SK-N-SH (cell line): ENCODE data around the gene CDC14B.

Source experiments
- FOXM1 ChIP-seq: IDR thresholded peaks from 2 replicates; pipeline ENCODE4 v1.4.0; 2012; ENCODE audit warnings: low read depth, mild to moderate bottlenecking
- GABPA ChIP-seq: IDR thresholded peaks from 2 replicates; pipeline ENCODE4 v1.4.0; 2012; ENCODE audit warnings: low read depth, mild to moderate bottlenecking
- POLR2AphosphoS5 ChIP-seq: IDR thresholded peaks from 2 replicates; pipeline ENCODE4 v1.6.1; 2012; ENCODE audit warnings: low read depth, low read length
- RCOR1 ChIP-seq: fragments of 150-350 bp; IDR thresholded peaks from 2 replicates; pipeline ENCODE4 v1.6.1; 2017; ENCODE audit warnings: antibody characterized with exemption, low read length
- SIN3A ChIP-seq: IDR thresholded peaks from 2 replicates; pipeline ENCODE4 v1.6.1; 2012; ENCODE audit warnings: low read depth, mild to moderate bottlenecking, low read length, moderate library complexity, borderline replicate concordance
- SMC3 ChIP-seq: IDR thresholded peaks from 2 replicates; pipeline ENCODE4 v1.6.1; 2012; ENCODE audit warnings: low read depth, low read length, improper control_type of control experiment
- YY1 ChIP-seq: IDR thresholded peaks from 2 replicates; pipeline ENCODE4 v1.4.0; 2012; ENCODE audit warnings: low read depth, mild to moderate bottlenecking
- TF ChIP-seq, protein P1 (sequence below): IDR thresholded peaks from 2 replicates; pipeline ENCODE4 v1.4.0; 2012; ENCODE audit warnings: low read depth
- TF ChIP-seq, protein P2 (sequence below): fragments of 200-600 bp; sonication (generic); IDR thresholded peaks from 2 replicates; pipeline ENCODE4 v1.6.1; 2017; ENCODE audit warnings: antibody characterized with exemption, mild to moderate bottlenecking, moderate library complexity
- TF ChIP-seq, protein P3 (sequence below): IDR thresholded peaks from 2 replicates; pipeline ENCODE4 v1.6.1; 2012; ENCODE audit warnings: mild to moderate bottlenecking, low read depth, low read length, moderate library complexity
- TF ChIP-seq, protein P4 (sequence below): IDR thresholded peaks from 2 replicates; pipeline ENCODE4 v1.4.0; 2012; ENCODE audit warnings: low read depth, borderline replicate concordance

DNA sequence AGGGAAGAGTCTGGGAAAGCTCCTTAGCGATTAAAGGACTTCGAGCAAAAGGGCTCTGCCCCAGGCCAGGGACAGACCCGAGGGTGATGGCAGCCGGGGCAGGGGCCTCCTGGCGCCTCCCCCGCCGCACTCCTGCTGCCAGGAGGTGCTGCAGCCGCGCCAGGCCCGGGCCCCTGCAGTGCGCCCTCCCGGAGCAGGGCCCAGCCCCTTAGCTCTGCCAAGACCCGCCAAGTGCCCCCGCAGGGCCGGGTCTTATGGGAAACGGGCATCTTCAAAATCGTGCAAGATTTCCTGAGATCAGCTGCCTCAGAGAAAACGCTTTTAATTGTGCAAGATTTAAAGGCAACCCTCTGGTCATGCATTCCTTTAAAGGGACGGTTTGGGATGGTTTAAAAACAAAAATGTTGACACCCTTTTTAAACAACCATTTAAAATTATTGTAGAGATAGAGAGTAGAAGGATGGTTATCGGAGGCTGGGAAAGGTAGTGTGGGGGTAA, 52.4 kb downstream of the CDC14B start:
- no peak for TF ChIP-seq POLR2AphosphoS5
- TF ChIP-seq, protein P1, sequence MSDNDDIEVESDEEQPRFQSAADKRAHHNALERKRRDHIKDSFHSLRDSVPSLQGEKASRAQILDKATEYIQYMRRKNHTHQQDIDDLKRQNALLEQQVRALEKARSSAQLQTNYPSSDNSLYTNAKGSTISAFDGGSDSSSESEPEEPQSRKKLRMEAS = no peak
- no peak for TF ChIP-seq SMC3
- TF ChIP-seq GABPA = 0 out of 2 replicates have a peak, but pooled peaks have one; percentile 11
- TF ChIP-seq, protein P2, sequence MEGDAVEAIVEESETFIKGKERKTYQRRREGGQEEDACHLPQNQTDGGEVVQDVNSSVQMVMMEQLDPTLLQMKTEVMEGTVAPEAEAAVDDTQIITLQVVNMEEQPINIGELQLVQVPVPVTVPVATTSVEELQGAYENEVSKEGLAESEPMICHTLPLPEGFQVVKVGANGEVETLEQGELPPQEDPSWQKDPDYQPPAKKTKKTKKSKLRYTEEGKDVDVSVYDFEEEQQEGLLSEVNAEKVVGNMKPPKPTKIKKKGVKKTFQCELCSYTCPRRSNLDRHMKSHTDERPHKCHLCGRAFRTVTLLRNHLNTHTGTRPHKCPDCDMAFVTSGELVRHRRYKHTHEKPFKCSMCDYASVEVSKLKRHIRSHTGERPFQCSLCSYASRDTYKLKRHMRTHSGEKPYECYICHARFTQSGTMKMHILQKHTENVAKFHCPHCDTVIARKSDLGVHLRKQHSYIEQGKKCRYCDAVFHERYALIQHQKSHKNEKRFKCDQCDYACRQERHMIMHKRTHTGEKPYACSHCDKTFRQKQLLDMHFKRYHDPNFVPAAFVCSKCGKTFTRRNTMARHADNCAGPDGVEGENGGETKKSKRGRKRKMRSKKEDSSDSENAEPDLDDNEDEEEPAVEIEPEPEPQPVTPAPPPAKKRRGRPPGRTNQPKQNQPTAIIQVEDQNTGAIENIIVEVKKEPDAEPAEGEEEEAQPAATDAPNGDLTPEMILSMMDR = no peak
- TF ChIP-seq SIN3A = no peak
- TF ChIP-seq RCOR1 = no peak
- TF ChIP-seq YY1 = no peak
- no peak for TF ChIP-seq FOXM1
- TF ChIP-seq, protein P3, sequence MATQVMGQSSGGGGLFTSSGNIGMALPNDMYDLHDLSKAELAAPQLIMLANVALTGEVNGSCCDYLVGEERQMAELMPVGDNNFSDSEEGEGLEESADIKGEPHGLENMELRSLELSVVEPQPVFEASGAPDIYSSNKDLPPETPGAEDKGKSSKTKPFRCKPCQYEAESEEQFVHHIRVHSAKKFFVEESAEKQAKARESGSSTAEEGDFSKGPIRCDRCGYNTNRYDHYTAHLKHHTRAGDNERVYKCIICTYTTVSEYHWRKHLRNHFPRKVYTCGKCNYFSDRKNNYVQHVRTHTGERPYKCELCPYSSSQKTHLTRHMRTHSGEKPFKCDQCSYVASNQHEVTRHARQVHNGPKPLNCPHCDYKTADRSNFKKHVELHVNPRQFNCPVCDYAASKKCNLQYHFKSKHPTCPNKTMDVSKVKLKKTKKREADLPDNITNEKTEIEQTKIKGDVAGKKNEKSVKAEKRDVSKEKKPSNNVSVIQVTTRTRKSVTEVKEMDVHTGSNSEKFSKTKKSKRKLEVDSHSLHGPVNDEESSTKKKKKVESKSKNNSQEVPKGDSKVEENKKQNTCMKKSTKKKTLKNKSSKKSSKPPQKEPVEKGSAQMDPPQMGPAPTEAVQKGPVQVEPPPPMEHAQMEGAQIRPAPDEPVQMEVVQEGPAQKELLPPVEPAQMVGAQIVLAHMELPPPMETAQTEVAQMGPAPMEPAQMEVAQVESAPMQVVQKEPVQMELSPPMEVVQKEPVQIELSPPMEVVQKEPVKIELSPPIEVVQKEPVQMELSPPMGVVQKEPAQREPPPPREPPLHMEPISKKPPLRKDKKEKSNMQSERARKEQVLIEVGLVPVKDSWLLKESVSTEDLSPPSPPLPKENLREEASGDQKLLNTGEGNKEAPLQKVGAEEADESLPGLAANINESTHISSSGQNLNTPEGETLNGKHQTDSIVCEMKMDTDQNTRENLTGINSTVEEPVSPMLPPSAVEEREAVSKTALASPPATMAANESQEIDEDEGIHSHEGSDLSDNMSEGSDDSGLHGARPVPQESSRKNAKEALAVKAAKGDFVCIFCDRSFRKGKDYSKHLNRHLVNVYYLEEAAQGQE = no peak
- TF ChIP-seq, protein P4, sequence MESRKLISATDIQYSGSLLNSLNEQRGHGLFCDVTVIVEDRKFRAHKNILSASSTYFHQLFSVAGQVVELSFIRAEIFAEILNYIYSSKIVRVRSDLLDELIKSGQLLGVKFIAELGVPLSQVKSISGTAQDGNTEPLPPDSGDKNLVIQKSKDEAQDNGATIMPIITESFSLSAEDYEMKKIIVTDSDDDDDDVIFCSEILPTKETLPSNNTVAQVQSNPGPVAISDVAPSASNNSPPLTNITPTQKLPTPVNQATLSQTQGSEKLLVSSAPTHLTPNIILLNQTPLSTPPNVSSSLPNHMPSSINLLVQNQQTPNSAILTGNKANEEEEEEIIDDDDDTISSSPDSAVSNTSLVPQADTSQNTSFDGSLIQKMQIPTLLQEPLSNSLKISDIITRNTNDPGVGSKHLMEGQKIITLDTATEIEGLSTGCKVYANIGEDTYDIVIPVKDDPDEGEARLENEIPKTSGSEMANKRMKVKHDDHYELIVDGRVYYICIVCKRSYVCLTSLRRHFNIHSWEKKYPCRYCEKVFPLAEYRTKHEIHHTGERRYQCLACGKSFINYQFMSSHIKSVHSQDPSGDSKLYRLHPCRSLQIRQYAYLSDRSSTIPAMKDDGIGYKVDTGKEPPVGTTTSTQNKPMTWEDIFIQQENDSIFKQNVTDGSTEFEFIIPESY = no peak
